GM18505 (cell line): ENCODE data around the gene FITM2.
"Not testable (repeated sequence)": the region's sequence is repeated elsewhere in the genome, so short reads cannot be mapped to it uniquely, and the experiment has no call there.

Experiments used
- ATAC-seq: cut with Tn5 transposase; IDR thresholded peaks from one replicate; pipeline ENCODE4 v1.9.1; 2021; ENCODE audit not compliant: unreplicated experiment
- POLR2A ChIP-seq: IDR thresholded peaks from 4 replicates; pipeline ENCODE4 v1.6.1; 2011; ENCODE audit warnings: borderline replicate concordance; ENCODE audit not compliant: insufficient read depth, insufficient read length; ENCODE audit errors: extremely low read depth

Gene FITM2

DNA sequence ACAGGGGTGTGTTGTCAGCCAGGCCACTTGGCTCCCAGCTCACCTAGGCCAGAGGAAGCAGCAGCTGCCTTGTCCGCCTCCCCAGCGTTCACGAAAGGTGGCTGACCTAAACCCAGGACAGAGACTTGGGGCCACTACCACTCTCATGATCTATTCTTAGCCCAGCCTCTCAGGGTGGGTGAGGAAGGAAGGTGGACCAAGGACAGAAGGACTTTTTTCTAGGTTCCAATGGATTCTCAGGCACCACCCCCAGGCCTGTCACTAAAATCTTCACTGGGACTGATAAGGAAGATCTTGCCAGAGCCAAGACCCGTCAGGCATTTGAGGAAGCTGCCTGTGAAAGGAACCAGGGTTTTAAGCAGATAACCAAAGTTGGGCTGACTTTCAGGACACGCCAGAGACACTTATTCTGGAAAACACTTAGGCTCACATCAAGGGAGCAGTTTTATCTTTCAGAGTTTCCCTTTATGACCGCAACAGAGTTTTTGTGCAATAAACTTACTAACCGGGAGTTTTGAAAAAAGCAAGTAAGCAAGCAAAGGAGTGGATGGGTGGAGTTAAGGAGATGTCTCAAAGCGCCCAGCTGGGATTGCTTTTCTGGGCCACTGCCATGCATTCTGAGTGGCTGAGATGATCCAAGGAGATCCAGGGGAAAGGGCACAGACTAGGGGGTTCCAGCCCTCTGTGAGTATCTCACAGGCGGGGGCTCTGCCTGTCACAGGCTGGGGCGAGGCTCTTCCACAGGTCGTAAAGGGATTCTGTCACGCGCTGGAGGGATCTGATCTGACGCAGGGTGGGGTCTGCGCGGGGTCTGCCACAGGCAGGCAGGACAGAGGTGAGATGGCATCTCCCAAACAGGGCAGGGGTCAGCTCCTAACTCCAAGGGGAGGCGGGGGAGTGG, 989 bp downstream of the FITM2 start:
- TF ChIP-seq POLR2A, result no peak
- peak; percentile 15 for ATAC-seq

DNA sequence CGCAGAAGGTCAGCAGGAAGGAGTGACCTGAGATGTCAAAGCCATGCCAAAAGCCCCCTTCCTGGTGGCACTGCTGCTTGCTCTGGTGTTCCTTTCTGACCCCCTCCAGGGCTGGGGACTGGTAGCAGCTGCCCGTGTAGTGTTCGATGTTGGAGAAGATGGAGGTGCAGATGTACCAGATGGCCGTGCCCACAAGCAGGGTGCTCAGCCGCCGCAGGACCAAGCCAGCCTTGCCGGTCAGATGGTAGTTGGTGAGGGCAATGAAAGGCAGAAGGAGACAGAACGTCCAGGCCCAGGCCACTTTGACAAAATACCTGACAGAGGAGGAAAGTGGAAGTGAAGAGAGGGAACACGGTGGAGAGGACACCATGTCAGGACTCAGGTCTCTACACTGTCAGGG, 4.1 kb downstream of the FITM2 start:
- no peak for ATAC-seq
- no peak for TF ChIP-seq POLR2A

DNA sequence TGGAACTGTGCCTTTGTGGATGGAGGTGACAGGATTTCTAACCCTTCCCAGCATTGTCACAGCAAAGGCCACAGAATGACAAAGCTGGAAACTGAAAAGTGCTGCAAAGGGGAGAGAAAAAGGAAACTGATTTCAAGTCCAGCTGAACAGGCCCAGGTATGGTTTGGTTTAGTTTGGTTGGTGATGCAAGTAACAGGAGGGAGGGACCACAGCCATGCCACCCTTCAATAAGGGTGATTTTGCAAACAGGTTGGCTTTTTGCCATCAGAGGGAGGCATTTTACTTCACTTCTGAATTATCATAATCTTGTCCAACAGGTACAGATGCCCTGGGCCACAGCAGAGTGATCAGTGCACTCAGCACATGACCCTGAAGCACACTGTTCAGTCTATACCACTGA, 6.6 kb downstream of the FITM2 start:
- no peak for TF ChIP-seq POLR2A
- ATAC-seq, result no peak

DNA sequence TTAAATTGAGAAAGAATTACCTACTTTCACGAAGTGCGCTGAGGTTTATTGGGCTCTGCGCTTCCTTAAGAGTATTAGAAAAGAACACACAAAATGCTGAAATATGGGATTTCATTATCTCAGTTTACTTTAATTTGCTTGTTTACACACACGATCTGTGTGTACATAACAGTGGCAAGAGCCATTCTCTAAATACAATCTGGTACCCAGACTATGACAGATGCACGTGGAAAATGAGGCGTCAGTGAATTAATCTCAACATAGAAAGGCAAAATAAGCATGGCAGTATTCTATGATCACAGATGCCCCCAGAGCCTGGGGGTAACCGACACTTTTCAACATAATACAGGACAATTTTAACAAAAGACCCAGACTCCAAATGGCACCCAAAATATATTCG, 8.3 kb downstream of the FITM2 start:
- ATAC-seq, result no peak
- TF ChIP-seq POLR2A, result no peak

DNA sequence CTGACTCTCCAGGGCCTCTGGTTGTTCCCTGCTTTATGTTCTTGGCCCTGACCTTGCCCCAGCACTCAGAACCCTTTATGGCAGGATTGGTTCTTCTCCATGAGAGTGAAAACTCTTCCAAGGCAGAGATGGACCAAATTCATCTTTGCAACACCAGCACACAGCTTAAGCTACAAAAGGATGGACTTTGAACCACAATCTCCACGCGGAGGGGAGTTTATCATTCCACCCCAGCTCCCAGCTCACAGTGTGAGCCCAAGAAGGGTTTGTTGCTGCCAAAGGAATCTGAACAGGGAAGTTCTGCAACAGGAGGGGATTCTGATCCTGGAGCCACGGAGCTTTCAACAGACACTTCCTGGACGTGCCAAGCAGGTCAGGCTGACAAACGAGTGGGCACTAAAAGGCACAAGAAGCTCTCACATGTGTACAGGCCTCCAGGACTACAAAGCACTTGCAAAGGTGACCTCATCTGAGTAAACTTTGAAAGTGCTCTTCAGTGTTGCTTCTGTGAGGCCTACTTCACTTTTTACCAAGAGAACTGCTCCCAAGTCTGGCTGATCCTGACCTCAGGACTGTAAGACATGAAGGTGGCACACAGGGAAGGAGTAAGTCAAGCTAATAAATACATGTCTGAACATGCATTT, 8.9 kb downstream of the FITM2 start:
- TF ChIP-seq POLR2A, result no peak
- no peak for ATAC-seq

DNA sequence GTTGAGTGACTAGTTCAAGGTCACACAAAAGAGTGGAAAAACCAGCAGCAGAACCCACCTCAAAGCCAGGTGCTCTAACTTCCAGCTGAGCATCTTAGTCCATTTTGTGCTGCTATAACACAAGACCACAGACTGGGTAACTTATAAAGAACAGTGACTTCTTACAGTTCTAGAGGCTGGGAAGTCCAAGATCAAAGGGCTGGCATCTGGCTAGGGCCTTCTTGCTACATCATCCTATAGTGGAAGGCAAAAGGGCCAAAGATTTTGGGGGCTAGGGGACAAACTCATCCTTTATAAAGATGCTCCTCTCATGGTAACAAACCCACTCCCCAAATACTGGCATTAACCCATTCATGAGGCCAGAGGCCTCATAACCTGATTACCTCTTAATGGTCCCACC, 9.7 kb downstream of the FITM2 start:
- ATAC-seq, result no peak
- TF ChIP-seq POLR2A, result no peak

DNA sequence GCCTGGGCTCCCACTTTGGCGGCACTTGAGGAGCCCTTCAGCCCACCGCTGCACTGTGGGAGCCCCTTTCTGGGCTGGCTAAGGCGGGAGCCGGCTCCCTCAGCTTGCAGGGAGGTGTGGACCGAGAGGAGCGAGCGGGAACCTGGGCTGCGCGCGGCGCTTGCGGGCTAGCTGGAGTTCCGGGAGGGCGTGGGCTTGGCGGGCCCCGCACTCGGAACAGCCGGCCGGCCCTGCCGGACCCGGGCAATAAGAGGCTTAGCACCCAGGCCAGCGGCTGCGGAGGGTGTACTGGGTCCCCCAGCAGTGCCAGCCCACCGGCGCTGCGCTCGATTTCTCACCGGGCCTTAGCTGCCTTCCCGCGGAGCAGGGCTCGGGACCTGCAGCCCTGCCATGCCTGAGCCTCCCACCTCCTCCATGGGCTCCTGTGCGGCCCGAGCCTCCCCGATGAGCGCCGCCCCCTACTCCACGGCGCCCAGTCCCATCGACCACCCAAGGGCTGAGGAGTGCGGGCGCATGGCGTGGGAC, 11.9 kb downstream of the FITM2 start:
- not testable (repeated sequence) for ATAC-seq

DNA sequence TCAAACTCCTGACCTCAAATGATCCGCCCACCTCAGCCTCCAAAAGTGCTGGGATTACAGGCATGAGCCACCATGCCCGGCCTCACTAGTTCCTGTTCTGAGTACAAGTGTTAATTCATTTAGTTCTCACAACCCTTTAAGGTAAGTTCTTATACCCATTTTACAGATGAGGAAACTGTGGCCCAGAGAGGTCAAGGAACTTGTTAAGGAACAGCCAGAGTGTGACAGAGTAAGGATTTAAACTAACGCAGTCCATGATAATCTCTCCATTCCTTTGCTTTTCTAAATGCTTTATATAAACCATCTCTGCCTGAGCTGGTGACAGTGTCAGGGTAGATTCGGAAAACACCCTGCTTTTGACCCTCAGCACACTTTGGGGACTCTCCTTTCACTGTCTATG, 13.3 kb downstream of the FITM2 start:
- no peak for TF ChIP-seq POLR2A
- ATAC-seq, result no peak

DNA sequence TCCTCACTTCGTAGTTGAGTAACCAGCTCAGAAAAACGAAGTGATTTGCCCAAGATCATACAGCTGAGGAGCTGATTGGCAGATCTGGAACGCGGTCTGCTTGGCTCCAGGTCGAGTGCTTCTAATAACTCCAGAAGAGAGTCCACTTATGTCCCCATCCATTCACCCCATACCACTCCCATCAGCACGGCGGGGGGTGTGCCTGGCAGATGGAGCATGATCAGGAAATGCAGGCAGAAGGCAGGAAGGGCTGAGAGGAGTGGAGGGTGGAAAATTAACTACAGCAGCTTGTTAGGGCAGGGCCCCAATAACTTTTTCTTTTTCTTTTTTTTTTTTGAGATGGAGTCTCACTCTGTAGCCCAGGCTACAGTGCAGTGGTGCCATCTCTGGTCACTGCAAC, 15.0 kb downstream of the FITM2 start:
- no peak for ATAC-seq
- no peak for TF ChIP-seq POLR2A

DNA sequence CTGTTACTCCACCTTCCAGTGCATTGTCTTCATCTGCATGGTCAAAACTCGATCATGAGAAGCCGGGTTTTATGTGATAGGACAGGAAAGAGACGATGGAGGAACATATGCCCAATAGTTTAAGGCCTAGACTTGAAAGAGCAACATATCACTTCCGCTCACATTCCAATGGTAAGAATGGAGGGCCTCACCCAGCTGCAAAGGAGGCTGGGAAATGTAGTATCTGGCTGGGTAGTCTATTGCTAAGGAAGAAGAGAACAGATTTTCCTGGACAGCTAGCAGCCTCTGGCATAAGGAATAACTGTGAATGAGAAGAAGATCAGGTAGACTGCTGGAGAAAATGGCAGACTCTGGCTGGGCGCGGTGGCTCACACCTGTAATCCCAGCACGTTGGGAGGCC, 19.2 kb downstream of the FITM2 start:
- no peak for TF ChIP-seq POLR2A
- no peak for ATAC-seq

DNA sequence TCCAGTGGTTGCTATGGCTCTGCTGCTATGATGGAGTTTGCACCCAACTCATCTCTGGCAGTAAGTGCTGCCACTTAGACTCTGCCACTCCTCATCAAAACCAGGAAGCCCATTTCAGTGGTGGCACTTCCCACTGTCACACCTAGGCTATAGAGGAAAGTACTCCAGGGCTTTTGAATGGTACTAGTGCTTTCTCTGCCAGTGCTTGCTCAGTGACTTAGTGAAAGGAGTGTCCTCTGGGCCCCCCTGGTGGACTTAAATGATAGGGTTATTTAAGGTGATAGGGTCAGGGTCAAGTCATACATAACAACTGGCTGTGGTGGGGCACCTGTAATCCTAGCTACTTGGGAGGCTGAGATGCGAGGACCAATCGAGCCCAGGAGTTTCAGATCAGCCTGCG, 22.8 kb downstream of the FITM2 start:
- no peak for TF ChIP-seq POLR2A
- no peak for ATAC-seq

DNA sequence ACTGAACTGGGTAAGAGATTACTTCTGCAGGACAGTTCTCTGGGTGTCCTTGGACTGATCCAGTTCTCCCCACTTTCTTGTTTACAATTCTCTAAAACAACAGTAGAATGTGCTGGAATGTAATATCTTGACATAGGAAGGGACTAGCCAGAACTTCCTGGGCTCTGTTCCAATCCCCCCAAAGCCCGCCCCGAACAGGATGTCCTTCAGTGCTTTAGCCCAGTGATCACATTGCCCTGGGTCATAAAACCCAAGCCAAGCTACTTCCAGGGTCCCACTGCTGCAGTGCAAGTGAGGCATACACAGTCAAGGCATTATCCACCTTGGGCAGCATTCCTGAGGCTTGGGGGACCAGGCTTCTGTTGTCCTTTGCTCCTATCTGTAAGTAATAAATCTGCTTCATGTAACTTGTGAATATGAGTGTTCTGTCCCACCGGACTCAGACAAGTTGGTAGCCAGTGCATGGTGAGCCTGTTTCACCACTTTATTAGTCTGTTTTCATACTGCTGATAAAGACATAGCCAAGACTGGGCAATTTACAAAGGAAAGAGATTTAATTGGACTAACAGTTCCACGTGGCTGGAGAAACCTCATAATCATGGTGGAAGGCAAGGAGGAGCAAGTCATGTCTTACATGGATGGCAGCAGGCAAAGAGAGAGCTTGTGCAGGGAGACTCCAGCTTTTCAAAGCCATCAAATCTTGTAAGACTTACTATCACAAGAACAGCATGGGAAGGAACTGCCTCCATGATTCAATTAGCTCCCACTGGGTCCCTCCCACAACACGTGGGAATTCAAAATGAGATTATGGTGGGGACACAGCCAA, 23.5 kb downstream of the FITM2 start:
- no peak for ATAC-seq
- TF ChIP-seq POLR2A, result no peak

DNA sequence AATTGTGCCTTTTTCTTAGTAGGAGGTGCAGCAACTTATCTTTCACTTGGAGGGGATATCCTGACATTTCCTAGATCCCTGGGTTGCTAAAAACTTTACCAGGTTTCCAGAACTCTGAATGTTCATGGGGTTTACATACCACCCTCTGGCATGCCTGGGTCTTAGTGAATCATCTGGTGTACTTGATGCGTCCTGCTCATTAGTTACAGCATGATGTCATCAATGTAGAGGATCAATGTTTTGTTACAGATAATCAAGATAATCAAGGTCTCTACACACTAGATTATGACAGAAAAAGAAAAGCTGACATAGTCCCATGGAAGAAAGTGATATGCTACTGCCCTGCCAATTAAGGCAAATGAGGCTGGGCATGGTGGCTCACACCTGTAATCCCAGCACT, 27.0 kb downstream of the FITM2 start:
- TF ChIP-seq POLR2A, result no peak
- ATAC-seq, result no peak

DNA sequence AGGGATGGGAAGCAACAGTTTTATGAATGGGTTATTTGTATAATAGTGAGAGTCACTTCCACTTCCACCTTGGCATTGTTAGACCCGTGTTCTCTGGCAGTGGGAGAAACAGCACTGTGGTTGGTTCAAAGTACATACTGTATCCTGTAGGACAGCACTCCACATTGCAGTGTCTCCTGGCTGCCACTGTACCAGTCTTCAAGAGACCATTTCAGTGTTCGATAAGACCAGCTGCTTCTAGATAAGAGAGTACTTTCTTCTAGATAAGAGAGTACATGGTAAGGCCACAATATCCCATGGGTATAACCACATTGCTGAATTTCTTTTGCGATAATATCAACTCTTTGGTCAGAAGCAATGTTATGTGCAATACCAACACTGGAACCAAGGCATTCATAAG, 28.8 kb downstream of the FITM2 start:
- ATAC-seq, result no peak
- no peak for TF ChIP-seq POLR2A

DNA sequence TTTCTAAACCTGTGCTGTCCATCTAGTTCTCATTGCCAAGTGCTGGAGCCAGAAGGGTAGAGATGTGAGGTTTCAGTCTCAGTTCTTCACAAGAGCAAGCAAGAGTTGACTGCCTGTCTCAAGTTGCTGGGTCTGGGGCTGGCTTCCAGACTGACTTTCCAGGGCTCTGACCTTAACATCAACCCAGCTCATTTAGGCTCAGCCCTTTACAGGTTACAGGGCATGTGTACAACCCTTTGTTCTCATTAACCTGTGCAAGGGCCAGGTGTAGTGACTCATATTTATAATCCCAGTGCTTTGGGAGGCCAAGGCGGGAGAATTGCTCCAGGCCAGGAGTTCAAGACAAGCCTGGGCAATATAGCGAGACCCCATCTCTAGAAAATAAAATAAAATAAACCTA, 30.6 kb downstream of the FITM2 start:
- ATAC-seq, result no peak
- no peak for TF ChIP-seq POLR2A
